Measurements from ENCODE around the gene HOXA9.

Gene HOXA9

GRCh38 chr7:27165089-27165995 lies at the start of gene HOXA9:
Gene HOXA9 (minus strand): TSS chr7:27165537. CDS start chr7:27165457, 80 bp downstream.
- no peak for DNase-seq

- DNase-seq = no peak
Measured at GRCh38 chr7:27214239-27214950, 49.1 kb upstream of the HOXA9 start.

GRCh38 chr7:27213433-27214238 lies 48.3 kb upstream of the HOXA9 start:
- DNase-seq = no peak

GRCh38 chr7:27212497-27213432 lies 47.4 kb upstream of the HOXA9 start:
- DNase-seq = no peak

GRCh38 chr7:27211764-27212204 lies 46.4 kb upstream of the HOXA9 start:
- no peak for DNase-seq

- no peak for DNase-seq
Measured at GRCh38 chr7:27211084-27211446, 45.7 kb upstream of the HOXA9 start.

GRCh38 chr7:27210441-27211083 lies 45.2 kb upstream of the HOXA9 start:
- DNase-seq = no peak

- DNase-seq = no peak
Measured at GRCh38 chr7:27209933-27210440, 44.6 kb upstream of the HOXA9 start.

GRCh38 chr7:27208998-27209397 lies 43.7 kb upstream of the HOXA9 start:
- no peak for DNase-seq

- DNase-seq = no peak
Measured at GRCh38 chr7:27207348-27207985, 42.1 kb upstream of the HOXA9 start.

- DNase-seq = no peak
Measured at GRCh38 chr7:27205325-27206280, 40.3 kb upstream of the HOXA9 start.

GRCh38 chr7:27204851-27205322 lies 39.5 kb upstream of the HOXA9 start:
- no peak for DNase-seq

- no peak for DNase-seq
Measured at GRCh38 chr7:27203964-27204594, 38.7 kb upstream of the HOXA9 start.

GRCh38 chr7:27203365-27203953 lies 38.1 kb upstream of the HOXA9 start:
- no peak for DNase-seq

GRCh38 chr7:27202862-27203134 lies 37.5 kb upstream of the HOXA9 start:
- DNase-seq = no peak

GRCh38 chr7:27202018-27202861 lies 36.9 kb upstream of the HOXA9 start:
- no peak for DNase-seq

- no peak for DNase-seq
Measured at GRCh38 chr7:27201580-27202017, 36.3 kb upstream of the HOXA9 start.

All from activated gamma-delta T cell treated with Interleukin-2 at 50 U/mL for 16 hours (primary cell).